Prostate gland (tissue), 2 donors: ENCODE measurements around the gene NOX3. TPM values are rescaled to one million over a fixed set of nuclear protein-coding genes. Genes with fewer than 3 reads are reported as not detected.

Experiments used
- DNase-seq: peaks from one replicate; pipeline ENCODE4 v3.0.0-alpha.2; 2019; ENCODE audit warnings: low spot score
- H3K27ac ChIP-seq, 2 donors: fragments of 200-600 bp; sonication (generic); 2 replicates each; pipeline ENCODE4 v1.5.1; 2017 to 2019
- H3K27me3 ChIP-seq: fragments of 200-600 bp; sonication (generic); replicated peaks from 2 replicates; pipeline ENCODE4 v1.5.1; 2019; ENCODE audit not compliant: insufficient read depth
- H3K36me3 ChIP-seq, 2 donors: fragments of 200-600 bp; sonication (generic); 1 replicate in 1 of 2; 2 replicates in 1 of 2; pipeline versions ENCODE4 v1.5.1 to v1.8.1; 2017 to 2019
- H3K4me1 ChIP-seq: fragments of 200-600 bp; sonication (generic); replicated peaks from 2 replicates; pipeline ENCODE4 v1.5.1; 2019
- H3K4me3 ChIP-seq, 2 donors: fragments of 200-600 bp; sonication (generic); 2 replicates each; pipeline ENCODE4 v1.5.1; 2017 to 2019
- H3K9me3 ChIP-seq: fragments of 200-600 bp; sonication (generic); 2 replicates; pipeline ENCODE4 v1.5.1; 2017
- POLR2A ChIP-seq: fragments of 450-650 bp; IDR thresholded peaks from one replicate; pipeline ENCODE4 v1.6.1; 2016; ENCODE audit warnings: antibody characterized with exemption, mild to moderate bottlenecking
- POLR2AphosphoS5 ChIP-seq: sonication (generic); formaldehyde crosslinking; IDR thresholded peaks from one replicate; pipeline ENCODE4 v1.6.1; 2017; ENCODE audit warnings: antibody characterized with exemption
- intact Hi-C: fragments of 100-400 bp; cut with DNase I; formaldehyde crosslinking; loops from one replicate; pipeline ENCODE4 v1.14.2; 2022
- total RNA-seq, 2 donors: library from RNA; depleted of rRNA; stranded (reverse); fragments of >200 nt; gene quantifications; one replicate each; pipeline ENCODE4 v1.1.0, GENCODE V29; 2016
- TF ChIP-seq, protein P1 (sequence below), 4 experiments: fragments of 200-600 bp in 2 of 4; fragments of 450-650 bp in 2 of 4; sonication (generic) in 2 of 4; IDR thresholded peaks; 1 replicate in 3 of 4; 2 replicates in 1 of 4; pipeline ENCODE4 v1.5.1; 2016 to 2019; ENCODE audit warnings: antibody characterized with exemption in 4 of 4, mild to moderate bottlenecking in 2 of 4, moderate library complexity in 2 of 4

Gene NOX3
- total RNA-seq, 2 donors from 2014 or later: not detected

DNA sequence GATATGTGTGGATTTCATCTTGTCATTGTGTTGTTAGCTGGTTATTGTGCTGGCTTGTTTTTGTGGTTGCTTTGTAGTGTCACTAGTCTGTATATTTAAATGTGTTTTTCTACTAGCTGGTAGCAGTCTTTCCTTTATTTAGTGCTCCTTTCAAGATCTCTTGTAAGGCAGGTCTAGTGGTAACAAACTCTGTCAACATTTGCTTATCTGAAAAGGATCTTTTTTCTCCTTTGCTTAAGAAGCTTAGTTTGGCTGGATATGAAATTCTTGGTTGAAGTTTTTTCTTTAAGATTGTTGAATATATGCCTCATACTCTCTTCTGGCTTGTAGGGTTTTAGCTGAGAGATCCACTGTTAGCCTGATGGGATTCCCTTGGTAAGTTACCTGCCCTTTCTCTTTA lies 108.7 kb downstream of the NOX3 start:
- H3K9me3 ChIP-seq: no peaks in the 10 kb centered on the region
- no peaks in the 10 kb centered on the region for H3K4me1 ChIP-seq
- intact Hi-C loops: no loop called here
- H3K4me3 ChIP-seq: no peak overlapping the region
- no peak overlapping the region for H3K27ac ChIP-seq
- no peaks in the 10 kb centered on the region for H3K27me3 ChIP-seq
- no peak for DNase-seq
- no peaks in the 10 kb centered on the region for H3K36me3 ChIP-seq
- TF ChIP-seq POLR2A (no peak), POLR2AphosphoS5 (no peak)
- TF ChIP-seq, protein P1, sequence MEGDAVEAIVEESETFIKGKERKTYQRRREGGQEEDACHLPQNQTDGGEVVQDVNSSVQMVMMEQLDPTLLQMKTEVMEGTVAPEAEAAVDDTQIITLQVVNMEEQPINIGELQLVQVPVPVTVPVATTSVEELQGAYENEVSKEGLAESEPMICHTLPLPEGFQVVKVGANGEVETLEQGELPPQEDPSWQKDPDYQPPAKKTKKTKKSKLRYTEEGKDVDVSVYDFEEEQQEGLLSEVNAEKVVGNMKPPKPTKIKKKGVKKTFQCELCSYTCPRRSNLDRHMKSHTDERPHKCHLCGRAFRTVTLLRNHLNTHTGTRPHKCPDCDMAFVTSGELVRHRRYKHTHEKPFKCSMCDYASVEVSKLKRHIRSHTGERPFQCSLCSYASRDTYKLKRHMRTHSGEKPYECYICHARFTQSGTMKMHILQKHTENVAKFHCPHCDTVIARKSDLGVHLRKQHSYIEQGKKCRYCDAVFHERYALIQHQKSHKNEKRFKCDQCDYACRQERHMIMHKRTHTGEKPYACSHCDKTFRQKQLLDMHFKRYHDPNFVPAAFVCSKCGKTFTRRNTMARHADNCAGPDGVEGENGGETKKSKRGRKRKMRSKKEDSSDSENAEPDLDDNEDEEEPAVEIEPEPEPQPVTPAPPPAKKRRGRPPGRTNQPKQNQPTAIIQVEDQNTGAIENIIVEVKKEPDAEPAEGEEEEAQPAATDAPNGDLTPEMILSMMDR (IDR thresholded peaks at IDR 0.05): no peak

Other genes starting within 250 kb of the NOX3 start
- not detected for gene CLDN20, start 191.8 kb downstream of the NOX3 start, total RNA-seq
- 10 to 100 TPM; 10.7 to 14.1 TPM for gene TFB1M, start 141.4 kb downstream of the NOX3 start, total RNA-seq